ENCODE data around the gene ERGIC1.
A peak's percentile ranks its signal among the peaks of the same experiment; 100 is the strongest.

ERGIC1 gene

DNA sequence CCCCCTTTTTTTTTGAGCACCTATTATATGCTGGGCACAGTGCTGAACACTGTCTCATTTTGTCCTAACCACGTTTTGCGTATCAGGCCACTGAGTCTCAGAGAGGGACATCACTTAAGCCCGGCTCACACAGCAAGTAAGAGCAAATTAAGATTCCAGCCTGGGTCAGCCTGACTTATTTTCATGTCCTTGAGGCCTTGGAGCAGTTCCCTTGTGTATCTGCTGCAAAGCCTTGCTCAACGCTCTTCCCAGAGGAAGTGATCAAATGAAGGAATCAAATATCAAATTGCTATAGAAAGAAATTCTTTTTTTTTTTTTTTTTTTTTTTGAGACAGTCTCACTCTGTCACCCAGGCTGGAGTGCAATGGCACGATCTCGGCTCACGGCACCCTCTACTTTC, 30.7 kb downstream of the ERGIC1 start:
- TF ChIP-seq CTCF (IDR thresholded peaks at IDR 0.05; ENCODE audit: low read depth, low read length): no peak
- in situ Hi-C loops (cut with HindIII; ENCODE audit: low sequenced_read_pairs): no loop called here
- DNase-seq (ENCODE audit: low read depth, low spot score): no peak
- H3K4me3 ChIP-seq (ENCODE audit: low read depth, low read length): no peak overlapping the region

DNA sequence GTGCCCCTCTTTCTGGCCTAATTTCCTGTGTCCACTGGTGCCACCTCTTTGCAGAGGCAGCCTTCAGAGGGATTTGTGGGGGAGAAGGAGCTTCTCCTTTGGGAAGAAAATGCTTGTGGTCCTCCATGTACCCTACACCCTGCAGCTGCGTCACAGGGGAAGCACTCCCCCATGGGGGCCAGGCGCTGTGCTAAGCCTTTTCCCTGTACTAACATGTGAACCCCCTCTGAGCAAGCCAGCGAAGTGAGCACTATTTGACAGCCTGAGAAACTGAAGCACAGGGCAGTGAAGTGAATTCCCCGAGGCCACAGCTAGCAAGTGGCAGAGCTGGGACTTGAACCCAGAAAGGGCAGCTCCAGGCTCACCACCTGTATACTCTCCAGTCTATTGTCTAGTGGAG, 32.3 kb downstream of the ERGIC1 start:
- DNase-seq (ENCODE audit: low read depth, low spot score): no peak
- in situ Hi-C loops (cut with HindIII; ENCODE audit: low sequenced_read_pairs): no loop called here

DNA sequence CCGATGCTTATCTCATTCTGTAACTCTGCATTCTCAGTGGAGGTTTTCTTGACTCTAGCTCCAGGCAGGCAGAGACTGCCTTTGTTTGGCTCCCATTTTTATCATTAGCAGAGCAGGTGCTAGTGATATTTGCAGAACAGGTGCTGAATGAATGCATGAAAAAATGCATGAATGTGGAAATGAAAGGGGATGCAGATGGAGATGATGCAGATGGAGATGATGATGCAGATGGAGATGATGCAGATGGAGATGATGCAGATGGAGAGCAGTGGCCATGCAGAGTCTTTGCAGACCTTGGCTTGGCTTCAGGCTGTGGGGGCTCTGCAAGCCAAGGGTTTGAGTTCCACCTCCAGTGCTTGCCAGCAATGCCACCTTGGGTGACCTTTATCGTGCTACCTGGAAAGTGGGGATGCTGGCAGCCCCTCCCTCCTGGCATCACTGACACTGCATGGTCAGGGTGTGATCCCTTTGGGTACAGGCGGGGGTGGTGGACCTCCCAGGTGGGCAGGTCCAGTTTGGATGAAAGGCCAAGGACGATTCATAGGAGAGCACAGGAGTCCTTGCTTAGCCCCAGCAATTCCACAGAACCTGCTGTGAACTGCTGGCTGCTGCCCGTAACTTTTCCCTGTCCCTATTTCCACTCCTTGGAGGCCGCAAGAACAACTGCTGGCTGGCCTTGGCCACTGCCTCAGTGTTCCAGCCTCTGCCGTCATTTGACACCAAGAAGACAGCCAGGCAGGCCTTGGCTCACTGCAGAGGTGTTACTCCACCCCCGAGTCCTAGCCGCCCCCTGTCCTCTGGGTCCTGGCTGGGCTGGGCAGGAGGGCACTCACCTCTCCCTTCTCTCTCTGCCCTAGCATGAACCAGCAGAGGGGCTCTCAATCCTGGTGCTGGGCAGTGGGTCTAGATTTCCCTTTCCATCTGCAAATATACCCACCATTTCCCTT, 33.0 kb downstream of the ERGIC1 start:
- H3K4me3 ChIP-seq (ENCODE audit: low read depth, low read length): no peak overlapping the region
- in situ Hi-C loops (cut with HindIII; ENCODE audit: low sequenced_read_pairs): no loop called here
- DNase-seq (ENCODE audit: low read depth, low spot score): no peak
- TF ChIP-seq CTCF (IDR thresholded peaks at IDR 0.05; ENCODE audit: low read depth, low read length): no peak

More for the DNA sequence above, 32.3 kb downstream of the ERGIC1 start:
- no peak overlapping the region for H3K4me3 ChIP-seq (ENCODE audit: low read depth, low read length)
- no peak for TF ChIP-seq CTCF (IDR thresholded peaks at IDR 0.05; ENCODE audit: low read depth, low read length)

GRCh38 chr5:172867761-172868435, 33.8 kb downstream of the ERGIC1 start:
- TF ChIP-seq CTCF (IDR thresholded peaks at IDR 0.05; ENCODE audit: low read depth, low read length): no peak
- no peak for DNase-seq (ENCODE audit: low read depth, low spot score)
- no peak overlapping the region for H3K4me3 ChIP-seq (ENCODE audit: low read depth, low read length)
- in situ Hi-C loops (cut with HindIII; ENCODE audit: low sequenced_read_pairs): no loop called here

- in situ Hi-C loops (cut with HindIII; ENCODE audit: low sequenced_read_pairs): no loop called here
- H3K4me3 ChIP-seq (ENCODE audit: low read depth, low read length): no peak overlapping the region
- DNase-seq (ENCODE audit: low read depth, low spot score): peak; percentile 77
- TF ChIP-seq CTCF (IDR thresholded peaks at IDR 0.05; ENCODE audit: low read depth, low read length): no peak
These were observed 34.4 kb downstream of the ERGIC1 start for GRCh38 chr5:172868436-172868923.

- in situ Hi-C loops (cut with HindIII; ENCODE audit: low sequenced_read_pairs): no loop called here
- peak; percentile 95 for DNase-seq (ENCODE audit: low read depth, low spot score)
- no peak overlapping the region for H3K4me3 ChIP-seq (ENCODE audit: low read depth, low read length)
- peak; percentile 58 for TF ChIP-seq CTCF (IDR thresholded peaks at IDR 0.05; ENCODE audit: low read depth, low read length)
These were observed 35.0 kb downstream of the ERGIC1 start for GRCh38 chr5:172868924-172869591.
